Neuronal stem cell (in vitro differentiated cells): Measurements from ENCODE around the gene OTUD5.

Experiments
- DNase-seq: peaks from one replicate; pipeline ENCODE4 v3.0.0-alpha.2; 2013; ENCODE audit warnings: low spot score
- H2AFZ ChIP-seq: one replicate; pipeline ENCODE4 v1.6.1; 2013; ENCODE audit warnings: mild to moderate bottlenecking, low read length, inconsistent platforms
- H2AK5ac ChIP-seq: 2 replicates; pipeline ENCODE4 v1.6.1; 2013; ENCODE audit warnings: low read depth, mild to moderate bottlenecking, inconsistent platforms, low read length, moderate library complexity, mixed read lengths
- H2BK120ac ChIP-seq: 2 replicates; pipeline ENCODE4 v1.6.1; 2013; ENCODE audit warnings: low read depth, mild to moderate bottlenecking, inconsistent platforms, low read length, moderate library complexity, mixed read lengths
- H2BK12ac ChIP-seq: one replicate; pipeline ENCODE4 v1.6.1; 2013; ENCODE audit warnings: low read length, inconsistent platforms
- H2BK15ac ChIP-seq: 2 replicates; pipeline ENCODE4 v1.6.1; 2013; ENCODE audit warnings: mild to moderate bottlenecking, low read length, inconsistent platforms, mixed read lengths
- H2BK5ac ChIP-seq: one replicate; pipeline ENCODE4 v1.6.1; 2013; ENCODE audit warnings: inconsistent platforms, mild to moderate bottlenecking, low read length, moderate library complexity
- H3K14ac ChIP-seq: one replicate; pipeline ENCODE4 v1.6.1; 2013; ENCODE audit warnings: low read length, inconsistent platforms
- H3K18ac ChIP-seq: 2 replicates; pipeline ENCODE4 v1.6.1; 2013; ENCODE audit warnings: low read length, inconsistent platforms
- H3K23ac ChIP-seq: 2 replicates; pipeline ENCODE4 v1.6.1; 2013; ENCODE audit warnings: low read depth, mild to moderate bottlenecking, mixed read lengths, low read length, inconsistent platforms; ENCODE audit not compliant: poor library complexity
- H3K27ac ChIP-seq: replicated peaks from 3 replicates; pipeline ENCODE4 v1.5.1; 2013; ENCODE audit warnings: low read length, inconsistent platforms
- H3K27me3 ChIP-seq, 3 experiments: 2 replicates each; pipeline ENCODE4 v1.6.1; 2013; ENCODE audit warnings: low read length in 3 of 3, mild to moderate bottlenecking in 2 of 3, inconsistent platforms in 1 of 3, low read depth in 1 of 3, mixed read lengths in 1 of 3, moderate library complexity in 1 of 3; ENCODE audit not compliant: control insufficient read depth in 3 of 3, insufficient read depth in 3 of 3
- H3K36me3 ChIP-seq, 2 donors: replicated peaks in 1 of 2; 2 replicates each; pipeline ENCODE4 v1.6.1; 2013; ENCODE audit warnings: low read length in 2 of 2; ENCODE audit not compliant: control insufficient read depth in 2 of 2, insufficient read depth in 2 of 2
- H3K4ac ChIP-seq: 2 replicates; pipeline ENCODE4 v1.6.1; 2013; ENCODE audit warnings: inconsistent platforms, mild to moderate bottlenecking, low read length, moderate library complexity
- H3K4me1 ChIP-seq, 2 donors: 1 replicate in 1 of 2; 2 replicates in 1 of 2; pipeline ENCODE4 v1.6.1; 2013; ENCODE audit warnings: low read length in 2 of 2, low read depth in 1 of 2; ENCODE audit not compliant: control insufficient read depth in 2 of 2, insufficient read depth in 1 of 2
- H3K4me2 ChIP-seq: one replicate; pipeline ENCODE4 v1.6.1; 2013; ENCODE audit warnings: mild to moderate bottlenecking, low read length, inconsistent platforms; ENCODE audit not compliant: insufficient read depth, poor library complexity, severe bottlenecking
- H3K4me3 ChIP-seq, 2 donors: 2 replicates each; pipeline ENCODE4 v1.5.1; 2013; ENCODE audit warnings: low read length in 2 of 2, mild to moderate bottlenecking in 2 of 2, inconsistent platforms in 1 of 2, moderate library complexity in 1 of 2
- H3K79me1 ChIP-seq: one replicate; pipeline ENCODE4 v1.6.1; 2013; ENCODE audit warnings: low read depth, mild to moderate bottlenecking, inconsistent platforms, low read length, moderate library complexity
- H3K9ac ChIP-seq: one replicate; pipeline ENCODE4 v1.6.1; 2013; ENCODE audit warnings: mild to moderate bottlenecking, low read depth, low read length, inconsistent platforms; ENCODE audit not compliant: poor library complexity
- H3K9me3 ChIP-seq, 2 donors: replicated peaks in 1 of 2; 2 replicates each; pipeline versions ENCODE3 to v1.6.1; 2013; ENCODE audit warnings: low read length in 2 of 2, mild to moderate bottlenecking in 2 of 2, inconsistent platforms in 1 of 2, low read depth in 1 of 2, mixed read lengths in 1 of 2, moderate library complexity in 1 of 2; ENCODE audit not compliant: control insufficient read depth in 2 of 2, insufficient read depth in 1 of 2
- H4K8ac ChIP-seq: one replicate; pipeline ENCODE4 v1.6.1; 2013; ENCODE audit warnings: low read depth, mild to moderate bottlenecking, inconsistent platforms, low read length, moderate library complexity
- H4K91ac ChIP-seq: one replicate; pipeline ENCODE4 v1.6.1; 2013; ENCODE audit warnings: low read length, low read depth, mild to moderate bottlenecking, inconsistent platforms; ENCODE audit not compliant: poor library complexity
- WGBS, 2 donors: extraction: QIAGEN DNeasy Blood & Tissue Kit; methylation state at CpG; one replicate each; pipeline ENCODE4 v1.1.7; 2013; ENCODE audit warnings: missing lambda C conversion rate in 2 of 2, mixed read lengths in 1 of 2; ENCODE audit not compliant: insufficient read length in 2 of 2, insufficient replicate concordance in 1 of 2; ENCODE audit errors: extremely low coverage in 2 of 2; 5-methylcytosine and 5-hydroxymethylcytosine counted together

Gene OTUD5

GRCh38 chrX:48902135-48902534 lies 55.3 kb downstream of the OTUD5 start:
- Histone ChIP-seq H3K14ac (no peak overlapping the region), H3K4me3 (no peak overlapping the region), H3K4me2 (no peak overlapping the region), H3K9ac (peak overlapping the region; percentile 21), H4K91ac (no peak overlapping the region), H2BK5ac (no peak overlapping the region), H2BK120ac (no peak overlapping the region), H3K18ac (no peak overlapping the region), H4K8ac (no peak overlapping the region), H3K27me3 (no peaks in the 10 kb centered on the region), H3K27ac (no peak overlapping the region), H3K79me1 (peaks cover 1% of the 10 kb centered on the region), H2AK5ac (no peak overlapping the region), H3K4ac (no peak overlapping the region), H2BK15ac (no peak overlapping the region), H3K36me3 (peaks cover 8 to 63% of the 10 kb centered on the region in 2 donors), H2AFZ (no peak overlapping the region), H2BK12ac (no peak overlapping the region), H3K23ac (no peak overlapping the region), H3K4me1 (peaks cover 2% of the 10 kb centered on the region in 2 donors), H3K9me3 (no peaks in the 10 kb centered on the region)
- WGBS, 2 donors = no CpG with 5 or more reads among the region's 20 CpGs
- DNase-seq = no peak

- H2BK12ac ChIP-seq = no peak overlapping the region
- H3K9ac ChIP-seq = no peak overlapping the region
- H3K9me3 ChIP-seq = no peaks in the 10 kb centered on the region
- no peak overlapping the region for H3K18ac ChIP-seq
- no peak overlapping the region for H3K23ac ChIP-seq
- H3K14ac ChIP-seq = no peak overlapping the region
- no peak overlapping the region for H2BK120ac ChIP-seq
- H3K79me1 ChIP-seq = peaks cover 1% of the 10 kb centered on the region
- H3K4me3 ChIP-seq = no peak overlapping the region
- peaks cover 2 to 6% of the 10 kb centered on the region in 2 donors for H3K4me1 ChIP-seq
- no peak overlapping the region for H2BK5ac ChIP-seq
- H4K91ac ChIP-seq = no peak overlapping the region
- no CpG with 5 or more reads among the region's 7 CpGs for WGBS, 2 donors
- H3K36me3 ChIP-seq = peaks cover 8 to 60% of the 10 kb centered on the region in 2 donors
- no peak for DNase-seq
- H2AK5ac ChIP-seq = no peak overlapping the region
- H3K27ac ChIP-seq = no peak overlapping the region
- H3K27me3 ChIP-seq = no peaks in the 10 kb centered on the region
- no peak overlapping the region for H3K4me2 ChIP-seq
- H4K8ac ChIP-seq = no peak overlapping the region
- no peak overlapping the region for H3K4ac ChIP-seq
- H2AFZ ChIP-seq = no peak overlapping the region
- H2BK15ac ChIP-seq = no peak overlapping the region
Measured at GRCh38 chrX:48901069-48901468, 56.3 kb downstream of the OTUD5 start.

GRCh38 chrX:48899078-48899410 lies 58.4 kb downstream of the OTUD5 start:
- Histone ChIP-seq H3K18ac (no peak overlapping the region), H3K27ac (no peak overlapping the region), H3K9ac (no peak overlapping the region), H3K79me1 (peaks cover 1% of the 10 kb centered on the region), H3K4me1 (peaks cover 2 to 6% of the 10 kb centered on the region in 2 donors), H3K36me3 (peaks cover 16 to 56% of the 10 kb centered on the region in 2 donors), H3K4me3 (no peak overlapping the region), H3K14ac (no peak overlapping the region), H2BK5ac (no peak overlapping the region), H3K23ac (no peak overlapping the region), H2BK120ac (no peak overlapping the region), H3K9me3 (no peaks in the 10 kb centered on the region), H4K91ac (no peak overlapping the region), H2AK5ac (no peak overlapping the region), H4K8ac (no peak overlapping the region), H2BK15ac (no peak overlapping the region), H3K27me3 (no peaks in the 10 kb centered on the region), H3K4ac (no peak overlapping the region), H2BK12ac (no peak overlapping the region), H3K4me2 (no peak overlapping the region), H2AFZ (no peak overlapping the region)
- no peak for DNase-seq
- no CpG with 5 or more reads among the region's 8 CpGs for WGBS, 2 donors

- no peaks in the 10 kb centered on the region for H3K27me3 ChIP-seq
- DNase-seq = peak; percentile 90
- peaks cover 2 to 6% of the 10 kb centered on the region in 2 donors for H3K4me1 ChIP-seq
- H2AK5ac ChIP-seq = no peak within 1 kb of the TSS
- H3K9me3 ChIP-seq = no peaks in the 10 kb centered on the region
- H2BK120ac ChIP-seq = no peak within 1 kb of the TSS
- H2BK5ac ChIP-seq = peak within 1 kb of the TSS; percentile 29
- no peak within 1 kb of the TSS for H2BK12ac ChIP-seq
- peaks cover 16 to 53% of the 10 kb centered on the region in 2 donors for H3K36me3 ChIP-seq
- peak within 1 kb of the TSS; percentile 57 to 98 for H3K4me3 ChIP-seq
- H3K79me1 ChIP-seq = peaks cover 1% of the 10 kb centered on the region
- H3K23ac ChIP-seq = no peak within 1 kb of the TSS
- H3K4me2 ChIP-seq = peak within 1 kb of the TSS; percentile 64
- peak within 1 kb of the TSS; percentile 98 for H3K27ac ChIP-seq
- H3K18ac ChIP-seq = peak within 1 kb of the TSS; percentile 87
- no peak within 1 kb of the TSS for H3K14ac ChIP-seq
- no peak within 1 kb of the TSS for H3K4ac ChIP-seq
- H3K9ac ChIP-seq = peak within 1 kb of the TSS; percentile 88
- peak within 1 kb of the TSS; percentile 76 for H4K8ac ChIP-seq
- H2BK15ac ChIP-seq = no peak within 1 kb of the TSS
- no peak within 1 kb of the TSS for H4K91ac ChIP-seq
- no CpG with 5 or more reads among the region's 49 CpGs for whole genome bisulfite sequencing, 2 donors
- peak within 1 kb of the TSS; percentile 75 for H2AFZ ChIP-seq
Measured at GRCh38 chrX:48897625-48898306, 59.6 kb downstream of the OTUD5 start, which contains the start of the genes PQBP1 and TIMM17B. Gene PQBP1 (plus strand): TSS chrX:48897930. CDS start chrX:48898510, 580 bp downstream. Gene TIMM17B (minus strand): TSS chrX:48897768. CDS start chrX:48897749, 19 bp downstream.
